ENCODE results near the gene CCDC50.
A peak's percentile ranks its signal among the peaks of the same experiment; 100 is the strongest.

Gene CCDC50

GRCh38 chr3:191353022-191353777, 24.0 kb downstream of the CCDC50 start:
- WGBS (ENCODE audit: extremely low coverage, insufficient coverage, low lambda C conversion rate) = no CpG with 5 or more reads among the region's 7 CpGs
- H4K8ac ChIP-seq (ENCODE audit: low read depth, low read length) = no peak overlapping the region
- peaks cover 15% of the 10 kb centered on the region for H3K4me1 ChIP-seq (ENCODE audit: control insufficient read depth, low read depth, low read length)
- no peak overlapping the region for H4K5ac ChIP-seq (ENCODE audit: low read length)
- H3K56ac ChIP-seq (ENCODE audit: low read length) = no peak overlapping the region
- H3K27ac ChIP-seq (ENCODE audit: low read depth, low read length) = no peak overlapping the region
- H3K27me3 ChIP-seq (ENCODE audit: insufficient read depth, low read length, poor library complexity) = no peaks in the 10 kb centered on the region
- no peak overlapping the region for H3K23ac ChIP-seq (ENCODE audit: low read length)
- no peaks in the 10 kb centered on the region for H3K36me3 ChIP-seq (ENCODE audit: control insufficient read depth, insufficient read depth, low read length)
- no peak overlapping the region for H3K9ac ChIP-seq (ENCODE audit: low read length)
- H2BK120ac ChIP-seq (ENCODE audit: low read depth, low read length) = no peak overlapping the region
- no peak overlapping the region for H3K4me2 ChIP-seq (ENCODE audit: low read length)
- H3K18ac ChIP-seq (ENCODE audit: low read length) = no peak overlapping the region
- no peak for DNase-seq
- no peak overlapping the region for H2BK15ac ChIP-seq (replicated peaks; ENCODE audit: low read depth)
- no peak overlapping the region for H2BK5ac ChIP-seq (ENCODE audit: low read length)
- no peak overlapping the region for H2AK5ac ChIP-seq (ENCODE audit: low read length)
- peaks cover 1% of the 10 kb centered on the region for H3K79me1 ChIP-seq (ENCODE audit: low read length)
- no peak overlapping the region for H3K4ac ChIP-seq (ENCODE audit: low read depth, low read length)
- H3K4me3 ChIP-seq (ENCODE audit: low read length) = no peak overlapping the region
- no peaks in the 10 kb centered on the region for H3K79me2 ChIP-seq (ENCODE audit: control insufficient read depth, insufficient read depth, low read length)

- 100% methylated on average over 1 of the region's 4 CpGs for WGBS (ENCODE audit: extremely low coverage, insufficient coverage, low lambda C conversion rate)
- H3K56ac ChIP-seq (ENCODE audit: low read length) = no peak overlapping the region
- no peak overlapping the region for H2BK5ac ChIP-seq (ENCODE audit: low read length)
- no peak overlapping the region for H4K8ac ChIP-seq (ENCODE audit: low read depth, low read length)
- no peaks in the 10 kb centered on the region for H3K36me3 ChIP-seq (ENCODE audit: control insufficient read depth, insufficient read depth, low read length)
- no peak overlapping the region for H2AK5ac ChIP-seq (ENCODE audit: low read length)
- peak overlapping the region; percentile 41 for H2BK15ac ChIP-seq (replicated peaks; ENCODE audit: low read depth)
- no peaks in the 10 kb centered on the region for H3K27me3 ChIP-seq (ENCODE audit: insufficient read depth, low read length, poor library complexity)
- H3K4me3 ChIP-seq (ENCODE audit: low read length) = no peak overlapping the region
- peaks cover 15% of the 10 kb centered on the region for H3K4me1 ChIP-seq (ENCODE audit: control insufficient read depth, low read depth, low read length)
- no peak overlapping the region for H3K9ac ChIP-seq (ENCODE audit: low read length)
- no peaks in the 10 kb centered on the region for H3K79me2 ChIP-seq (ENCODE audit: control insufficient read depth, insufficient read depth, low read length)
- H3K23ac ChIP-seq (ENCODE audit: low read length) = no peak overlapping the region
- H2BK120ac ChIP-seq (ENCODE audit: low read depth, low read length) = no peak overlapping the region
- peaks cover 1% of the 10 kb centered on the region for H3K79me1 ChIP-seq (ENCODE audit: low read length)
- no peak overlapping the region for H3K4ac ChIP-seq (ENCODE audit: low read depth, low read length)
- no peak overlapping the region for H3K27ac ChIP-seq (ENCODE audit: low read depth, low read length)
- H4K5ac ChIP-seq (ENCODE audit: low read length) = no peak overlapping the region
- H3K18ac ChIP-seq (ENCODE audit: low read length) = peak overlapping the region; percentile 28
- no peak for DNase-seq
- no peak overlapping the region for H3K4me2 ChIP-seq (ENCODE audit: low read length)
Observed at GRCh38 chr3:191355406-191355805, 26.2 kb downstream of the CCDC50 start.

GRCh38 chr3:191356631-191357439, 27.6 kb downstream of the CCDC50 start:
- peak overlapping the region; percentile 52 for H3K56ac ChIP-seq (ENCODE audit: low read length)
- H3K27ac ChIP-seq (ENCODE audit: low read depth, low read length) = peak overlapping the region; percentile 91
- H3K36me3 ChIP-seq (ENCODE audit: control insufficient read depth, insufficient read depth, low read length) = no peaks in the 10 kb centered on the region
- no CpG with 5 or more reads among the region's 5 CpGs for WGBS (ENCODE audit: extremely low coverage, insufficient coverage, low lambda C conversion rate)
- peak; percentile 93 for DNase-seq
- H3K4me3 ChIP-seq (ENCODE audit: low read length) = no peak overlapping the region
- no peak overlapping the region for H3K23ac ChIP-seq (ENCODE audit: low read length)
- no peaks in the 10 kb centered on the region for H3K27me3 ChIP-seq (ENCODE audit: insufficient read depth, low read length, poor library complexity)
- H3K4me1 ChIP-seq (ENCODE audit: control insufficient read depth, low read depth, low read length) = peaks cover 15% of the 10 kb centered on the region
- H3K4ac ChIP-seq (ENCODE audit: low read depth, low read length) = peak overlapping the region; percentile 55
- peak overlapping the region; percentile 27 for H3K9ac ChIP-seq (ENCODE audit: low read length)
- no peaks in the 10 kb centered on the region for H3K79me2 ChIP-seq (ENCODE audit: control insufficient read depth, insufficient read depth, low read length)
- peaks cover 1% of the 10 kb centered on the region for H3K79me1 ChIP-seq (ENCODE audit: low read length)
- H4K8ac ChIP-seq (ENCODE audit: low read depth, low read length) = no peak overlapping the region
- H2BK5ac ChIP-seq (ENCODE audit: low read length) = peak overlapping the region; percentile 69
- H3K4me2 ChIP-seq (ENCODE audit: low read length) = no peak overlapping the region
- no peak overlapping the region for H2AK5ac ChIP-seq (ENCODE audit: low read length)
- H2BK15ac ChIP-seq (replicated peaks; ENCODE audit: low read depth) = no peak overlapping the region
- peak overlapping the region; percentile 92 for H2BK120ac ChIP-seq (ENCODE audit: low read depth, low read length)
- H3K18ac ChIP-seq (ENCODE audit: low read length) = peak overlapping the region; percentile 92
- no peak overlapping the region for H4K5ac ChIP-seq (ENCODE audit: low read length)

- Histone ChIP-seq H3K4me3 (ENCODE audit: low read length) (no peak overlapping the region), H3K79me2 (ENCODE audit: control insufficient read depth, insufficient read depth, low read length) (no peaks in the 10 kb centered on the region), H3K56ac (ENCODE audit: low read length) (no peak overlapping the region), H2BK15ac (replicated peaks; ENCODE audit: low read depth) (no peak overlapping the region), H3K18ac (ENCODE audit: low read length) (no peak overlapping the region), H3K4me2 (ENCODE audit: low read length) (no peak overlapping the region), H3K4ac (ENCODE audit: low read depth, low read length) (no peak overlapping the region), H2BK120ac (ENCODE audit: low read depth, low read length) (peak overlapping the region; percentile 85), H3K4me1 (ENCODE audit: control insufficient read depth, low read depth, low read length) (peaks cover 15% of the 10 kb centered on the region), H4K8ac (ENCODE audit: low read depth, low read length) (no peak overlapping the region), H2BK5ac (ENCODE audit: low read length) (no peak overlapping the region), H3K9ac (ENCODE audit: low read length) (no peak overlapping the region), H3K79me1 (ENCODE audit: low read length) (peaks cover 1% of the 10 kb centered on the region), H2AK5ac (ENCODE audit: low read length) (no peak overlapping the region), H3K27me3 (ENCODE audit: insufficient read depth, low read length, poor library complexity) (no peaks in the 10 kb centered on the region), H4K5ac (ENCODE audit: low read length) (no peak overlapping the region), H3K23ac (ENCODE audit: low read length) (no peak overlapping the region), H3K27ac (ENCODE audit: low read depth, low read length) (no peak overlapping the region), H3K36me3 (ENCODE audit: control insufficient read depth, insufficient read depth, low read length) (no peaks in the 10 kb centered on the region)
- peak; percentile 74 for DNase-seq
- no CpG with 5 or more reads among the region's 6 CpGs for WGBS (ENCODE audit: extremely low coverage, insufficient coverage, low lambda C conversion rate)
Observed at GRCh38 chr3:191357909-191358308, 28.7 kb downstream of the CCDC50 start.

GRCh38 chr3:191358929-191359328, 29.7 kb downstream of the CCDC50 start:
- no peak overlapping the region for H3K4me3 ChIP-seq (ENCODE audit: low read length)
- no peak overlapping the region for H3K4me2 ChIP-seq (ENCODE audit: low read length)
- H3K36me3 ChIP-seq (ENCODE audit: control insufficient read depth, insufficient read depth, low read length) = no peaks in the 10 kb centered on the region
- no peak overlapping the region for H2BK15ac ChIP-seq (replicated peaks; ENCODE audit: low read depth)
- H4K8ac ChIP-seq (ENCODE audit: low read depth, low read length) = no peak overlapping the region
- H3K79me1 ChIP-seq (ENCODE audit: low read length) = peaks cover 1% of the 10 kb centered on the region
- no peak overlapping the region for H2BK5ac ChIP-seq (ENCODE audit: low read length)
- H3K4me1 ChIP-seq (ENCODE audit: control insufficient read depth, low read depth, low read length) = peaks cover 15% of the 10 kb centered on the region
- no peak overlapping the region for H3K18ac ChIP-seq (ENCODE audit: low read length)
- no peaks in the 10 kb centered on the region for H3K27me3 ChIP-seq (ENCODE audit: insufficient read depth, low read length, poor library complexity)
- H3K79me2 ChIP-seq (ENCODE audit: control insufficient read depth, insufficient read depth, low read length) = no peaks in the 10 kb centered on the region
- H3K23ac ChIP-seq (ENCODE audit: low read length) = no peak overlapping the region
- no peak overlapping the region for H3K27ac ChIP-seq (ENCODE audit: low read depth, low read length)
- H4K5ac ChIP-seq (ENCODE audit: low read length) = no peak overlapping the region
- no peak overlapping the region for H2AK5ac ChIP-seq (ENCODE audit: low read length)
- H3K4ac ChIP-seq (ENCODE audit: low read depth, low read length) = no peak overlapping the region
- DNase-seq = peak; percentile 48
- H3K9ac ChIP-seq (ENCODE audit: low read length) = no peak overlapping the region
- H2BK120ac ChIP-seq (ENCODE audit: low read depth, low read length) = no peak overlapping the region
- H3K56ac ChIP-seq (ENCODE audit: low read length) = no peak overlapping the region
- WGBS (ENCODE audit: extremely low coverage, insufficient coverage, low lambda C conversion rate) = no CpG with 5 or more reads among the region's 2 CpGs
